Measurements from ENCODE around the gene ZNF697. TPM values are rescaled to one million over a fixed set of nuclear protein-coding genes. Genes with fewer than 3 reads are reported as not detected.
A peak's percentile ranks its signal among the peaks of the same experiment; 100 is the strongest.

The ZNF697 gene
- total RNA-seq, 6 experiments from 2014 or later, result 7.5 to 8.5 (median 8.1) TPM

GRCh38 chr1:119680723-119681122 lies 32.7 kb upstream of the ZNF697 start:
- DNase-seq, result no peak
- no peaks in the 10 kb centered on the region for H3K36me3 Mint-ChIP-seq (ENCODE audit: low read depth)
- no peak overlapping the region for H3K27ac Mint-ChIP-seq
- TF ChIP-seq CTCF (IDR thresholded peaks at IDR 0.05), result no peak
- H3K4me3 Mint-ChIP-seq, result no peak overlapping the region
- H3K4me1 Mint-ChIP-seq (ENCODE audit: low read depth), result peaks cover 15% of the 10 kb centered on the region
- peaks cover 10% of the 10 kb centered on the region for H3K27me3 Mint-ChIP-seq (ENCODE audit: insufficient read depth)
- H3K9me3 Mint-ChIP-seq, result no peaks in the 10 kb centered on the region

DNA sequence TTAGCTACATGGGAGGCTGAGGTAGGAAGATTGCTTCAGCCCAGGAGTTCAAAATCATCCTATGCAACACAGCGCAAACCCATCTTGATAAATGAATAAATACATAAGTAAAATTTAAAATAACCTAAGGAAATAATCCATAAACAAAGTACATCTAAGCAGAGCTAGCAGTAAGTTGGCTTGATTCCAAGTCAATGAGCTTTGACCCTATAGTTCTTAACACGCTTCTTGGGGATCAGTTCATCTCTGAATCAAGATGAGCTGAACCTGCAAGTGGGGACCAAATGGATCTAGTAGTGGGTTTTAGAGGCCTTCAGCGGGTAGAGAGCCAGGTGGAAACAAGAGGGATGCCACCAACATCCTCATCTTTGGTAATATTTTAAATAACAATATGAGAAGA lies 32.1 kb upstream of the ZNF697 start:
- H3K27me3 Mint-ChIP-seq (ENCODE audit: insufficient read depth), result peaks cover 10% of the 10 kb centered on the region
- no peaks in the 10 kb centered on the region for H3K9me3 Mint-ChIP-seq
- H3K27ac Mint-ChIP-seq, result no peak overlapping the region
- DNase-seq, result no peak
- H3K4me1 Mint-ChIP-seq (ENCODE audit: low read depth), result peaks cover 20% of the 10 kb centered on the region
- H3K4me3 Mint-ChIP-seq, result no peak overlapping the region
- no peaks in the 10 kb centered on the region for H3K36me3 Mint-ChIP-seq (ENCODE audit: low read depth)
- no peak for TF ChIP-seq CTCF (IDR thresholded peaks at IDR 0.05)

DNA sequence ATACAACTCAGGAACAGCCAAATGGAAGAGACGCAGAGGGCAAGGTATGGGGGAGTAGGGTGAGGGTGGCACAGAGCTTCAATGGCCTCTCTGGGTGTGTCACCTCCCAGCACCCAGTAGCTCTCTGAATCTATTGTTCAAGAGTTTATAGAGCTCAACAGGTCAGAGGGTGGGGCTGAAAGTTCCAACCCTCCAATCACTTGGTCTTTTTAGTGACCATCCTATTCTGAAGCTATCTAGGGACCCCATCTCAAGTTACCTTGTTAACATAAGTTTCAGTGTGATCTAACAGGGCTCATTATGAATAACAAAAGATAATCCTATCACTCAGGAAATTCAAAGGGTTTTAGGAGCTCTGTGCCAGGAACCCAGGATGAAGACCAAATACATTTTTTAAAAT lies 31.2 kb upstream of the ZNF697 start:
- Mint-ChIP-seq H3K27me3 (ENCODE audit: insufficient read depth) (peaks cover 9% of the 10 kb centered on the region), H3K36me3 (ENCODE audit: low read depth) (no peaks in the 10 kb centered on the region), H3K4me3 (no peak overlapping the region), H3K4me1 (ENCODE audit: low read depth) (peaks cover 30% of the 10 kb centered on the region), H3K27ac (no peak overlapping the region), H3K9me3 (no peaks in the 10 kb centered on the region)
- no peak for DNase-seq
- no peak for TF ChIP-seq CTCF (IDR thresholded peaks at IDR 0.05)

- DNase-seq, result no peak
- no peaks in the 10 kb centered on the region for H3K9me3 Mint-ChIP-seq
- H3K4me1 Mint-ChIP-seq (ENCODE audit: low read depth), result peaks cover 51% of the 10 kb centered on the region
- H3K4me3 Mint-ChIP-seq, result no peak overlapping the region
- no peak overlapping the region for H3K27ac Mint-ChIP-seq
- H3K36me3 Mint-ChIP-seq (ENCODE audit: low read depth), result no peaks in the 10 kb centered on the region
- peaks cover 7% of the 10 kb centered on the region for H3K27me3 Mint-ChIP-seq (ENCODE audit: insufficient read depth)
- TF ChIP-seq CTCF (IDR thresholded peaks at IDR 0.05), result peak; percentile 44; the same call in 1 of the 2 replicates
Measured at GRCh38 chr1:119676571-119677206, 28.6 kb upstream of the ZNF697 start.

- peak; percentile 95 for TF ChIP-seq CTCF (IDR thresholded peaks at IDR 0.05)
- Mint-ChIP-seq H3K36me3 (ENCODE audit: low read depth) (no peaks in the 10 kb centered on the region), H3K4me1 (ENCODE audit: low read depth) (peaks cover 51% of the 10 kb centered on the region), H3K27ac (peak overlapping the region; percentile 60; the same call in 1 of the 2 replicates), H3K27me3 (ENCODE audit: insufficient read depth) (peaks cover 4% of the 10 kb centered on the region), H3K4me3 (peak overlapping the region; percentile 88), H3K9me3 (no peaks in the 10 kb centered on the region)
- DNase-seq, result peak; percentile 88
Measured at GRCh38 chr1:119675349-119676345, 27.6 kb upstream of the ZNF697 start.

All from HFFc6 (cell line).